T-helper 2 cell treated with Interferon-gamma antibody and Interleukin-4, amounts not matched to agents 100 ng/mL and 5 ng/mL, for 36 hours (primary cell): ENCODE results near the gene GLYATL3. TPM values are rescaled to one million over a fixed set of nuclear protein-coding genes. Genes with fewer than 3 reads are reported as not detected.

ENCODE experiments used
- intact Hi-C: fragments of 100-400 bp; cut with micrococcal nuclease; formaldehyde crosslinking; loops from one replicate; pipeline ENCODE4 v1.15.1; 2023
- total RNA-seq: library from RNA; stranded (reverse); gene quantifications from 2 replicates; pipeline ENCODE4 v1.2.3, GENCODE V29; 2022

The GLYATL3 gene
- total RNA-seq, 1 donor from 2014 or later: not detected

DNA sequence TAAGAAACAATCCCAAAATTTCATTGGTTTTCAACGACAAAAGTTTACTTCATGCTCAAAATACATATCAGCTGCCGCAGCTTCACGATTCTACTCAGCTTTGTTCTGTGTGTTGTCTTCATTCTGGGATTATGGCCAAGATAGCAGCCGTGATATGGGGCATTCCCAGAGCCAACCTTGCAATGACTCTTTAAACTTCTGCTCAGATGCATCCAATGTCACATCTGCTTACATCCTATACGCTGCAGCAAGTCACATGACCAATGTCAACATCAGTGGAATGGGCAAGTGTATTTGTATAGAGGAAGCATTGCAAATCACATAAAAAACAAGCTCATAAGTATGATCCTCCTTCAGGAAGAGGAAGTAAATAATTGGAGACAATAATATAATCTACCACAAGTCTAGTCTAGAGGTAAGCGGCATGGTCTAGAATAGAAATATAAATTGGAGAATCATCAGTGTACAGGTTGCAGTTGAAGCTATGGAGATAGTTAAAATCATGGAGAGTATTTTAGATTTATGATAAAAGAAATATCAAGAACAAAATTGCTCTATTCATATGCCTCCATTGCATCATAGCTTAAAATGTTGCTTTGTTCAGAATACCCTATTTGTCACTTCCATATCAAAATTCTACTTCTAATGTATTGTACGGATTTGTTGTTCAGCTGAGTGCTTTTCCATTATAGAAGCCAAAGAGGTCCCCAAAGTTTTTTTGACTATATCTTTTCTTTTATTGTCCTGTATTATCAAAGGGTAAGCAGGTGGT, 43.5 kb downstream of the GLYATL3 start:
- intact Hi-C loops: no loop called here

DNA sequence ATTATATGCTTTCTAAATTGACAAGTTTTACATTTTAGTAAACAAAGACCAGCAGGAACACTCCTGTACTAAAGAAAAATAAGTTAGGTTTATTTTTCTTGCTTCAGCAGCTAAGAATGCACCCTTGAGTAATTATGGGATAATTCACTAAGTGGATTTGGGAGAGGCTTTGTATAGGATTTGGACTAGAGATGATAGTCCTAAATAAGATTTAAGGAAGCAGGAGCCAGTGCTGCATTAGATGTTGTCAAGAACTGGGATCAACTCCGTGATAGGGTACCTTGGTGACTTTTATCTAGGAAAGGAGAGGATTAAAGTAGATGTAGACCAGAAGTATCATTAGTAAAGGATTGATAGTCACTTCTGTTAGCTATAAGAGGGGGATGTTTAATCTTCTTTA, 46.6 kb downstream of the GLYATL3 start:
- intact Hi-C loops: no loop called here

DNA sequence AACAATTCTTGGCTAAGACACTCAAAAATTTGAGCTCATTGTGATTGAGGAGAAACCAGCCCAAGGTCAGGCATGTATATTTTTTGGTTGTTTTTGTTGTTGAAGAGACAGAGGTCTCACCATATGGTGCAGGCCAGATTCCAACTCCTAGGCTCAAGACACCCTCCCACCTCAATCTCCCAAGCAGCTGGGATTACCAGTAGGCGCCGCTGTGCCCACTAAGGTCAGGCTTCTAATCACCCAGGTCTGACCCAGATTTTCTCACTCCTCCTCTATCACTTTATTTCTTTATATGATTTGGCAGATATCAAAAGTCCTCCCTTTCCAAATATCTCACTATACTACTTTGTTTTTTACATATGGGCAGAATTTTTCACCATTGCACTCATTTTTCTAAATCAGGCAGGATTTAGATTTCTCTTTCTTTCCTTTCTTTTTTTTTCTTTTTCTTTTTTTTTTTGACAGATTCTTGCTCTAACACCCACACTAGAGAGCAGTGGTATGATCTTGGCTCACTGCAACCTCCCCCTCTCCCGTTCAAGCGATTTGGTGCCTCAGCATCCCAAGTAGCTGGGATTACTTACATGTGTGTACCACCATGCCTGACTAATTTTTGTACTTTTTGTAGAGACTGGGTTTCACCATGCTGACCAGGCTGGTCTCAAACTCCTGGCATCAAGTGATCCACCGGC, 49.0 kb downstream of the GLYATL3 start:
- intact Hi-C loops: no loop called here

DNA sequence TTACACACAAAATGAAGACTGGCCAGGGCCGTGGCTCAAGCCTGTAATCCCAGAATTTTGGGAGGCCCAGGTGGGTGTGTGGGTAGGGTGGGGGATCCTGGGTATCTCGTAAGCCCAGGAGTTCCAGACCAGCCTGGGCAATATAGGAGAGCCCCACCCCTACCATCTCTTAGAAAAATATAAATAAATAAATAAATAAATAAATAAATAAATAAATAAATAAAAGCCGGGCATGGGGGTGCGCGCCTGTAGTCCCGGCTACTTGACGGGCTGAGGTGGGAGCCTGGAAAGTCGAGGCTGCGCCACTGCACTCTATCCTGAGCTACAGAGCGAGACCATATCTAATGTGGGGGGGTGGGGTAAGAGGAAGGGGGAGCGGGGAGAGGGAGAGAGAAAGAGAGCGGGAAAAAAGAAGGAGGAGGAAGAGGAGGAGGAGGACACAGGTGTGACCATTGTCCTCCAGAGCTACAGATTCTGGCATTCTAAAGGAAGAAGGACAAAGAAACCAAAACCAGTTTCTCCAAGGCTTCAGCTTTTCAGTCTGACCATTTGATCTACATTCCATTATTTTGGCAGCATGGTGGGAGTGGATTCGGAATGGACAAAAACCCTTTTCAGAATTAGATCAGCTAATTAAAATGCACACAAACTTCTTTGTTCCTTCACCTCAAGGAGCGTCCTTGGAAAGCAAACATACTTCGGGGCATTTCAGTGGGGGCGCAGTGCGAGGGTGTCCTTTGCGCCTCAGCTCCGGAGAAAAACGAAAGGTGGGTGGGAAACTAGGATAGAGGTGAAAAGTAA, 50.2 kb downstream of the GLYATL3 start:
- intact Hi-C loops: loop anchor here (2.0 kb wide), 2 partner anchors 17 to 87 kb away; partner anchors contain the start of genes CENPQ and MMUT

DNA sequence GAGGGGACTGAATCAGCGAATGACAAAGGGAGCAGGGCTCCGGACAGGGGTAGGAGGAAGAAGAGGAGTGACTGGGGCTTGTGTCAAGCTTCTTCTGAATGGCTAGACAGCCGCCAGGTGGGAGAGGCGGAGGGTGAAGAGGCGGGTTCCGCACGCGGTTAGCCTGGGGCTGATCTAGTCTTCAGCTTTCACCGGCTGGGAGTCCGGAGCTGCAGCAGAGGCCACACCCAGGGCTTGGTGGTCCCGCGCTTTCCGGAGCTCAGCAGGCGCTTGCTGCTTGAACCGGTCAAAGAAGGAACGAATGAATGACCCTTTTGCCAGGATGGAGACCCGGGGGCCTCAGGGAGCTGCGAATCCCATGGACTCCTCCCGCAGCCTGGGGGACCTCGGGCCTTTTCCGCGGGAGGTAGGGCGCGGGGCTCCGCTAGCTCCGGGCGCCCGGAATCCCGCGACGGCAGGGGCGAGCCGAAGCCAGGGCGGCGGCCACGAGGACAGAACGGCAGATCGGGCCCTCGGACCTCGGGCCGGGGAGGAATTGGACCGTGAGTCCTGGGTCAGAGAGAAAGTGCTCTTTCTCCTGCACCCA, 50.9 kb downstream of the GLYATL3 start, which contains the start of gene C6orf141:
Gene C6orf141, plus strand, starts transcription at position 177 of the 586 bp plus-strand sequence. Its CDS starts 125 bp downstream, at position 302.
- intact Hi-C loops: loop anchor here (2.0 kb wide), 2 partner anchors 18 to 88 kb away; partner anchors contain the start of genes CENPQ and MMUT

DNA sequence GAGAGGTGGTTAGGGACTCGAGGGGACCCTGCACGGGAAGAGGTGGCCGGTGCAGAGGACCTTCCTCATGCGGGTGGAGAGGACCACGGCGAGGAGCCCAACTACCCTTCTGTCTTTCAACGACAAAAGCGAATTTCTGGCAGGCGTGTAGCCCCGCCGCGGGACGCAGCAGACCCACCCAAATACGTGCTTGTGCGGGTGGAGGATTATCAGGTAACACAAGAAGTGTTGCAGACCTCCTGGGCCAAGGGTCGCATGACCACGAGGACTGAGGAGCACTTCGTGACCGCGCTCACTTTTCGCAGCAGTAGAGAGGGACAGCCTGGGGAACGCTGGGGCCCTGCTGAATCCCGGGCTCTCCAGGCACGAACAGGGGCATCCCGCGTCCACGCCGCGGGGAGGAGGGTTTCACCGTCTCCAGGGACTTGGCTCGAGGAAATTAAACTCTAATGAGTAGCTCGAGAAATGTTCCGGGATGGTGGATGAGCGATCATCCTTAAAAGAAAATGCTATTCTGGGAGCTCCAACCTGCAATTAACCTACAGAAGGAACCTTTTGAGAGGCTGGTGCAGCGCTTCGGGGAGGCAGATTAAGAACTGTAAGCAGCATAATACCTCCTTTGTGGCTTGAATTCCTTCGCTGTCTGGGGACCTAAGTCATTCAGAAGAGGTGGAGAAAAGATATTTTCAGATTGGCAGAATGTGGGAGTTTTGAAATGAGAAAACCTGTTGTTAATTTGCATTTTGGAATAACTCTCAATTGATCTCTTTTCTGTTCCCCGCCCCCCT, 51.5 kb downstream of the GLYATL3 start:
- intact Hi-C loops: loop anchor here (2.0 kb wide), 2 partner anchors 18 to 88 kb away; partner anchors contain the start of genes CENPQ and MMUT

DNA sequence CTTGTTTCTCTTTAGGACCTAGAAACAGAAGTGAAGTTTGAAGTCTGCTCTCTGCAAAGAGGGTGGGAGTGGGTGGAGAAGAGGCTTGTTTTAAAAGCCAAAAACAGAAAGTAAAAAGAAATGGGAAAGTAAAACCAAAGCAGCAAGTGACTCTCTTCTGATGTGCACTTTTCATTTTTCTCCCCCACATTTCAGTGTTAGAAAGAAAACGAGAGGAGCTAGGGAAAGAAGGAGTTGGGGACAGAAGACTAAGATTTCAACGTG, 52.1 kb downstream of the GLYATL3 start:
- intact Hi-C loops: loop anchor here (2.0 kb wide), 2 partner anchors 19 to 89 kb away; partner anchors contain the start of genes CENPQ and MMUT

DNA sequence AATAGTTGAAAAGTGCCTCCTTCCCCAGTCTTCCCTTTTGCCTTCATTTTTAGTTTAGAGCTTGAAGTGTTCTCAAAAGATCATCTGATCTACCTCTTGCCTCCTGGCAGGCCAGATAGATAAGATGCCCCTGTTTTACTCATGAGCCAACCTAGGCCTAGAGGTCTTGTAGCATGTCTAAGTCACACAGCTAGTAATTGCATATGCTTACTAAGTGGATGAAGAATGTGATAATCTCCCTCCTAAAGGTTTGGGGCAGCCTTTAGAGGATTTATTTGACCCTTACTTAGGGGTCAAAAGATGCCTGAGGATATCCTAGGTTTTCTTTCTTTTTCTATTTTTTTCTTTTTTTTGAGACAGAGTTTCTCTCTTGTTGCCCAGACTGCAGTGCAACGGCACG, 52.9 kb downstream of the GLYATL3 start:
- intact Hi-C loops: no loop called here

DNA sequence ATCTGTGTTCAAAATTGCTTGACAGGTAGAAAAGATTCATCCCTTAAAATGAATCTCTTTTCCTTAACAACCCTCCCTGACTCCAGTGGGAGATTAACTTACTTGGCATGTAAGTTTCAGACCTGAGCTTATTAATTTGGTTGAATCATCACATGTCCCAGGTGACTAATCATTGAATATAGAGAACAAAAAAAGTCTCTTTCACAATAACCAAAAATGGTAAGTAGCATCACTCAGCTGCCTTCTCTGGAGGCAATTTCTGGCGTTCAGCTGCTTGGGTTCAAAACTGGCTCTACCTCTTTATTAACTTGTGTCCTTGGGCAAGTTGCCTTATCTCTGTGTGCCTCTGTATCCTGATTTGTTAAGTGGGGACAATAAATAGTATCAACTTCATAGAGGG, 53.7 kb downstream of the GLYATL3 start:
- intact Hi-C loops: no loop called here

DNA sequence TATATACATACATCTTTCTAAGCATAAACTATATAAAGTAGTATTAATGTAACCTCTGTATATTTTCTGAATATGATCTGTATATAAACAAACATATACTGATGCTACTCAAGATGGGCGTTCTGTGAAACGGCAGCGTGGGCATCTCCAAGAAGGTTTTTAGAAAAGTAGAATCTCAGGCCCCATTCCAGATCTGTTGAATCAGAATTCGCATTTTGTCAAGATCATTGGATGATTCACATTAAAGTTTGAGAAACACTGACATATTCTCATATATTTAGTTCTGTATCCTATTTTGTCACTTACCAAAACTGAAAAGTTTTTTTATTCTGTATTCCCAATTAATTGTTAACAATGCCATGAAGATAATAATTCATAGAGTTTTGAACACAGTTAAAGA, 56.2 kb downstream of the GLYATL3 start:
- intact Hi-C loops: no loop called here

DNA sequence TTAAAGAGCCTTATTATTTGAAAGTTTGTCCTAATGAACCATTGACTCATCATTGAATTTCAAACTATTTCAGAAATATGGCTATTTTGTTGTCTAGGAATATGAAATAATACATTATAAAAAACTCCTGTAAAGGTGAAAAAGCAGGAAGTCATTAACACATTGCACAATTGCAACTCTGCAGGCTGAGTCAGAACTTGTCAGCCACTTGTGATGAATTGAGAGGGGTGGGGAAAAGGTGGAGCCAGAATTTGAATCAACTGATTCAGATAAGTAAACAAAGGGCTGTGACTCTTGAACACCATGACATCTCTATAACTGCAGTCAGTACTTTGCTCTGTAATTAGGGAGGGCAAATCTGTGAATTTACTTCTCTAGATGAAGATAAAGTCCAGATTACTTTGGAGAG, 56.7 kb downstream of the GLYATL3 start:
- intact Hi-C loops: no loop called here

DNA sequence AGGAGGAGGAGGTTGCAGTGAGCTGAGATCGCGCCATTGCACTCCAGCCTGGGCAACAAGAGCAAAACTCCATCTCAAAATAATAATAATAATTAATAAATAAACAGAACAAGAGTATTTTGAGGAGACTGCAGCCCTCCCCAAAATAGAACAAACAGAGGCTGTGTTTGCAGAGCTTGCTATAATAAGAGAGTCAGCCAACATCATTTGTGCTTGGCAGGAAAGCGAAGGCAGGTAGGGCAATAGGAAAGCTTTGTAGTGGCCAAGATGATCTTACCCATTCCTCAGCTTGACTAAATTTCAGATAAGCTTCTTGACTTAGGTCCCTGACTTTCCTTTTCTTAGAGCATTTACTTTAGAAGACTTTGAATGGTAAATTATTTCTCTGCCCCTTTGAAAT, 57.5 kb downstream of the GLYATL3 start:
- intact Hi-C loops: no loop called here

DNA sequence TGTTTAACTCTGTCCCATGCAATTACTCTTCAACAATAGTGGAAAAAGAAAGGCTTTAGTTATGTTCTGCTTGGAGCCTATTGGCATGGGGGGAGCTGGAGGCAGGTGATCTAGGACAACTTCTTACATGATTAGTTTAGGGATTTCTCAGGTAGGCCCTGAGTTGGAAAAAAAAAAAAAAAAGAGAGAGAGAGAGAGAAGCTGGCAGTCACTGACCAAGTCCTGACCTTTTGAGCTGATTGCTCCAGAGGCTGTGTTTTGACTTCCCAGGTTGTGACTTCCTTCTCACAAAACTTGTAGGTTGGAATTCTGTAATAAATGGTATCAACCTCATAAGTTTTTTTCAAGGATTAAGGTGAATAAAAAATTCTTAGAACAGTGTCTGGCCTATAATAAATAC, 58.5 kb downstream of the GLYATL3 start:
- intact Hi-C loops: no loop called here

DNA sequence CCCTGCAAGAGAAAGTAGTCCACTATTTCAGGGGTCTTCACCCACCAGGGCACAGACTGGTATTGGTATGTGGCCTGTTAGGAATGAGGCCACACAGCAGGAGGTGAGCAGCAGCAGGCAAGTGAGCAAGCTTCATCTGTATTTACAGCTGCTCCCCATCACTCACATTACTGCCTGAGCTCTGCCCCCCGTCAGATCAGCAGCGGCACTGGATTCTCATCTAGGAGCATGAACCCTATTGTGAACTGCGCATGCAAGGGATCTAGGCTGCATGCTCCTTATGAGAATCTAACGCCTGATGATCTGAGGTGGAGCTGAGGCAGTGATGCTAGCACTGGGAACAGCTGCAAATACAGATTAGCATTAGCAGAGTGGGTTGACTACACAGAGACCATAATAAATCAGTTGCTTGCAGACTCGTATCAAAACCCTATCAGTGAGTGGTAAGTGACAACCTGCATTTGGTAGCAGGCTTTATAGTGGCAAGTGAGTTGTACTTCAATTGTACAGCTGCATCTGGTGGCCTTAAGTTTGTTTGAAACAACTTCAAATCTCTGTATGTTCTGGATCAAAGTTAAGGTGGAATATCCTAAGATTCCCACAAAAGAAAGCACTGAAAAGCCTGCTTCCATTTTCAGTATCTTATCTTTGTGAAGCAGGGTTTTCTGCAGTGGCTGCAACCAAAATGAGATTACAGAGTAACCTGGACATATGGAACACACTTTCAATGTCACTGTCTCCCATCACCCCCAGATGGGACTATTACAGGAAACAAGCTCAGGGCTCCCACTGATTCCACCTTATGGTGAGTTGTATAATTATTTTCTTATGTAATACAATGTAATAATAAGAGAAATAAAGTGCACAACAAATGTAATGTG, 63.5 kb downstream of the GLYATL3 start:
- intact Hi-C loops: no loop called here

DNA sequence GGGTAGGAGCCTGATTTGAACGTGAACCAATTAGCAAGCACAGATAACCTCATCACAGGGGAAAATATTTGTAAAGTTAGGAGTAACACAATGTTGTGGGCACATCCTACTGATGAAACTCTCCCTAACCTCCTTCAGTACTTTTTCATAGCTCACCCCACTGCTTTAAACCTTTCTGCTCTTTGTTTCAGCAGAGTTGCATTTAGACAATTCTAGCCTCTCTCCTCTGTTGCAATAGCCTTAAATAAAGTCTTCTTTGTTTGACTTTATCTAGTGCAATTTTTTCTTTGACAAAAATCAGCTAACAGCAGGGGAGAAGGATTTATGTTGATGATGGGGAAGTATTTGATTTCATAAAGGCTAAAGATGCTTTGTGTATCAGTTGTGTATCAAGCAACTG, 64.8 kb downstream of the GLYATL3 start:
- intact Hi-C loops: no loop called here

DNA sequence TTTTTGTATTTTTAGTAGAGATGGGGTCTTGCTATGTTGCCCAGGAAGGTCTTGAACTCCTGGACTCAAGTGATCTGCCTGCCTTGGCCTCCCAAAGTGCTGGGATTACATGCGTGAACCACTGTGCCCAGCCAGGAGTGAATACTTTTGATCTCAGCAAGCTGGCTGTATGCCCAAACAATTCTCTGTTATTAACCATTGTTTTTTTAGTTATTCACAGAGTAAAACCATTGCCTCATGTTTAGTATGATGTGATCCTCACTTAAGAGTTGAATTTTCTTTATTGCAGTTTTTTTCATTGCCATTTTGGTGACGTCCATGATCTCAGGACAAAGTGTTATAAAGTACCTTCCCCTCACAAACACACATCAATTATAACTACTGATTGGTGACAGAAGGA, 65.5 kb downstream of the GLYATL3 start:
- intact Hi-C loops: no loop called here

DNA sequence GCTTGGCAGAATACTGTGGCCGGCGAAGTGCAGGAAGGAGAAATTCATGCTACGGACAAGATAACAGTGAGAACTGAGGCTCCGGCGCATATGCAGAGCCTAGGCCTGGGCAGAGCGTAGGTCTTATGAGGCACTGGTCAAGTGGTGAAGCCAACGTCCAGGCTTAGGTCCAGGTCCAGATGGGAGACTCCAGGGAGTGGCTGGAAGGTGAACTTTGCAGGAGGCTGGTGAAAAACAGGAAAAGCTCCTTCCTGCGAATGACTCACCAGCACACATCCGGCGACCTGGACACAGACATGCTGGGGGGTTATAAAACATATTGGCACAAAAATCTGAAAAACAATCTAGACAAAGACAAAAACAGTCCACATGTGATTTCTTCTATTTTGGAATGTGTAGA, 66.1 kb downstream of the GLYATL3 start:
- intact Hi-C loops: no loop called here

DNA sequence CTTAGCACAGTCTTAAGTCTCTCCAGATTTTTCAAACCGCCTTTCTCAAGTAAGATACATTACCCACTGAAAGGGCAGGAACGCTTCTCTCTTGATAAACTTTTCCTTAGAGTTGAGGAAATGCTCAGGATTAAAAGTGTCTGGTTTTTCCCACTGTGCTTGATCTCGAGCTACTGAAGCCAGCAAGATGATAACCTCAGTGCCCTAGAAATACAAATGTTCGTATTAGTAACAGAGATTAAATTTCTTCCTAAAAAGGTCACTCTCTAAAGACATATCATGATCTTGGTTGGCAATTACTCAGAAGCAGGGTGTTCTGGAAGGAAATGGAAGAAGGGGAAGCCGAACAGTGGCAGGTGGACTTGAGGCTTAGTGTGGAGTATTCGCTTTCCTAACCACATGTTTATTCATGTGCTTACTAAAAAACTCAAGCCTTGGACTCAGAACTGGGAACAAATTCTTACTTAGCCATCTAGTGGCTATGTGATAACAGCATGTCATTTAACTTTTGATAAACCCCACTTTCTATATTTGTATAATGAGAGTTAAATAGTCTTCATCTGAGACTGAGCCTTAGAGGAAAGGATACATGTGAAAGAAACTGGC, 70.9 kb downstream of the GLYATL3 start:
- intact Hi-C loops: no loop called here

DNA sequence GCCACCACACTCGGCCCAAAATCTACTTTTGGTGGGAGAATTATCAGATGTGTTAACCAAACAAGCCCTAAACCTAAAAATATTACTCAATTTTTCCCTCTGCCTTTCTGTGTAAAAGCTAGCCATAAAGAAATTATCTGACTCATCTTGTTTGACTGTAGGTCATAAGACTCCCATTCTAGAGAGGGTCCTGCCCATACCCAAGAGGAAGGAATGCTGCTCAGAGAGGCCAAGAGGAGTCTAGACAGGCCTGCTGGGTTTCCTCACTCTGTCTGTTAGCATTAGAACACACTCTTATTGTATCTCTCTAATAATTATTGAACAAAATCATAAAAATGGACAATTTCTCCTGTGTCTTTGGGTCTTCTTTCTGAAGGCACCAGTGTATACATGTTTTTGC, 76.9 kb downstream of the GLYATL3 start:
- intact Hi-C loops: no loop called here
